HEK293T (cell line): ENCODE measurements around the gene ZFYVE21.

Experiments
- CTCF ChIA-PET: fragments of 350-600 bp; formaldehyde crosslinking; extraction: SDS; loops from one replicate; lab custom pipeline; 2021; ENCODE audit warnings: antibody characterized with exemption, inconsistent platforms; lab: Yijun Ruan, JAX
- POLR2A ChIA-PET: fragments of 350-600 bp; formaldehyde crosslinking; extraction: SDS; loops from one replicate; lab custom pipeline; 2020; ENCODE audit warnings: antibody characterized with exemption, inconsistent platforms; lab: Yijun Ruan, JAX
- DNase-seq: peaks from one replicate; pipeline ENCODE4 v3.0.0; 2012; ENCODE audit warnings: mixed read lengths; ENCODE audit errors: extremely low spot score
- ARNT ChIP-seq: fragments of 450-650 bp; IDR thresholded peaks from 2 replicates; pipeline ENCODE4 v1.6.1; 2017; ENCODE audit warnings: mild to moderate bottlenecking
- BHLHE40 ChIP-seq: fragments of 450-650 bp; IDR thresholded peaks from 2 replicates; pipeline ENCODE4 v1.6.1; 2016; ENCODE audit warnings: mild to moderate bottlenecking, moderate library complexity, borderline replicate concordance
- CTBP1 ChIP-seq: fragments of 450-650 bp; IDR thresholded peaks from 2 replicates; pipeline ENCODE4 v1.6.1; 2016; ENCODE audit warnings: borderline replicate concordance
- ELF4 ChIP-seq: fragments of 450-650 bp; IDR thresholded peaks from 2 replicates; pipeline ENCODE4 v1.6.1; 2017; ENCODE audit warnings: antibody characterized with exemption
- FOXA1 ChIP-seq: fragments of 450-650 bp; IDR thresholded peaks from 2 replicates; pipeline ENCODE4 v1.6.1; 2016; ENCODE audit warnings: mild to moderate bottlenecking
- FOXK2 ChIP-seq: fragments of 450-650 bp; IDR thresholded peaks from 2 replicates; pipeline ENCODE4 v1.6.1; 2016; ENCODE audit warnings: mild to moderate bottlenecking
- FOXM1 ChIP-seq: fragments of 450-650 bp; IDR thresholded peaks from 2 replicates; pipeline ENCODE4 v1.6.1; 2017; ENCODE audit warnings: mild to moderate bottlenecking, borderline replicate concordance
- HDGF ChIP-seq: fragments of 450-650 bp; IDR thresholded peaks from 2 replicates; pipeline ENCODE4 v1.6.1; 2017; ENCODE audit warnings: antibody characterized with exemption, borderline replicate concordance
- L3MBTL2 ChIP-seq: fragments of 450-650 bp; conservative IDR thresholded peaks from 2 replicates; pipeline ENCODE4 v1.6.1; 2016; ENCODE audit warnings: mild to moderate bottlenecking
- LEF1 ChIP-seq: fragments of 450-650 bp; IDR thresholded peaks from 2 replicates; pipeline ENCODE4 v1.6.1; 2017; ENCODE audit warnings: mild to moderate bottlenecking, borderline replicate concordance
- NFRKB ChIP-seq: fragments of 450-650 bp; IDR thresholded peaks from 2 replicates; pipeline ENCODE4 v1.6.1; 2016; ENCODE audit warnings: mild to moderate bottlenecking, moderate library complexity
- SP1 ChIP-seq: fragments of 450-650 bp; IDR thresholded peaks from 2 replicates; pipeline ENCODE4 v1.6.1; 2017
- SUZ12 ChIP-seq: fragments of 450-650 bp; IDR thresholded peaks from 2 replicates; pipeline ENCODE4 v1.6.1; 2016; ENCODE audit warnings: mild to moderate bottlenecking
- TARDBP ChIP-seq: fragments of 450-650 bp; IDR thresholded peaks from 2 replicates; pipeline ENCODE4 v1.6.1; 2016
- ZNF384 ChIP-seq: fragments of 450-650 bp; IDR thresholded peaks from 2 replicates; pipeline ENCODE4 v1.6.1; 2016
- TF ChIP-seq, protein P1 (sequence below): fragments of 450-650 bp; IDR thresholded peaks from 2 replicates; pipeline ENCODE4 v1.6.1; 2016

ZFYVE21 gene

GRCh38 chr14:103721334-103722120 lies 5.9 kb downstream of the ZFYVE21 start:
- DNase-seq: no peak
- ChIA-PET CTCF (no interaction called here), POLR2A (no interaction called here)
- TF ChIP-seq CTBP1: no peak
- TF ChIP-seq ELF4: no peak
- no peak for TF ChIP-seq L3MBTL2
- no peak for TF ChIP-seq SUZ12
- no peak for TF ChIP-seq SP1
- no peak for TF ChIP-seq HDGF
- no peak for TF ChIP-seq LEF1
- TF ChIP-seq FOXK2: no peak
- no peak for TF ChIP-seq ARNT
- no peak for TF ChIP-seq FOXM1
- no peak for TF ChIP-seq BHLHE40
- TF ChIP-seq, protein P1, sequence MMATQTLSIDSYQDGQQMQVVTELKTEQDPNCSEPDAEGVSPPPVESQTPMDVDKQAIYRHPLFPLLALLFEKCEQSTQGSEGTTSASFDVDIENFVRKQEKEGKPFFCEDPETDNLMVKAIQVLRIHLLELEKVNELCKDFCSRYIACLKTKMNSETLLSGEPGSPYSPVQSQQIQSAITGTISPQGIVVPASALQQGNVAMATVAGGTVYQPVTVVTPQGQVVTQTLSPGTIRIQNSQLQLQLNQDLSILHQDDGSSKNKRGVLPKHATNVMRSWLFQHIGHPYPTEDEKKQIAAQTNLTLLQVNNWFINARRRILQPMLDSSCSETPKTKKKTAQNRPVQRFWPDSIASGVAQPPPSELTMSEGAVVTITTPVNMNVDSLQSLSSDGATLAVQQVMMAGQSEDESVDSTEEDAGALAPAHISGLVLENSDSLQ: no peak
- TF ChIP-seq FOXA1: no peak
- TF ChIP-seq TARDBP: no peak
- no peak for TF ChIP-seq ZNF384
- no peak for TF ChIP-seq NFRKB

DNA sequence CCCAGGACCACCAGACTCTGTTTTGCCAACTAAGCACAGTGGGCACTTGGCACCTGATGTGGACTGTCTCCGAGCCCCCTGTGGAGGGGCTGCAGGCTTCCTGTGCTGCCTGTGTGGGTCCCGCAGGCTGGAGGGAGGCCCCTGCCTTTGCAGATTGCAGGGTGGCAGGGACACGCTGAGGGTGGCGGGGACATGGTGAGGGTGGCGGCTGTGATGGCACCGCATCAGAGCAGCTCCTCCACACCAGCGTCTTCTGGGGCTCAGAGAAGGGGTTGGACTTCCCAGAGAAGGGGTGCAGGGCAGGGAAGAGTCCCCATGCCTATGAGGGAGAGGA lies 8.1 kb downstream of the ZFYVE21 start:
- CTCF ChIA-PET: no interaction called here
- TF ChIP-seq LEF1 (no peak), ARNT (no peak), FOXA1 (no peak), ELF4 (no peak), L3MBTL2 (no peak), ZNF384 (no peak), BHLHE40 (no peak), CTBP1 (no peak), FOXM1 (no peak), SUZ12 (no peak), FOXK2 (no peak), NFRKB (no peak), HDGF (no peak), TARDBP (no peak), SP1 (no peak)
- TF ChIP-seq, protein P1: no peak
- POLR2A ChIA-PET: no interaction called here
- no peak for DNase-seq

GRCh38 chr14:103724116-103724515 lies 8.5 kb downstream of the ZFYVE21 start:
- ChIA-PET POLR2A (interaction anchor here (1.3 kb wide), 1 partner anchor 9 kb away, joined by 4 read pairs; the partner anchor contains the start of genes XRCC3 and ZFYVE21), CTCF (no interaction called here)
- TF ChIP-seq LEF1: no peak
- no peak for TF ChIP-seq TARDBP
- no peak for TF ChIP-seq FOXM1
- no peak for TF ChIP-seq HDGF
- TF ChIP-seq FOXA1: no peak
- TF ChIP-seq ARNT: no peak
- no peak for TF ChIP-seq CTBP1
- no peak for TF ChIP-seq ZNF384
- DNase-seq: no peak

DNA sequence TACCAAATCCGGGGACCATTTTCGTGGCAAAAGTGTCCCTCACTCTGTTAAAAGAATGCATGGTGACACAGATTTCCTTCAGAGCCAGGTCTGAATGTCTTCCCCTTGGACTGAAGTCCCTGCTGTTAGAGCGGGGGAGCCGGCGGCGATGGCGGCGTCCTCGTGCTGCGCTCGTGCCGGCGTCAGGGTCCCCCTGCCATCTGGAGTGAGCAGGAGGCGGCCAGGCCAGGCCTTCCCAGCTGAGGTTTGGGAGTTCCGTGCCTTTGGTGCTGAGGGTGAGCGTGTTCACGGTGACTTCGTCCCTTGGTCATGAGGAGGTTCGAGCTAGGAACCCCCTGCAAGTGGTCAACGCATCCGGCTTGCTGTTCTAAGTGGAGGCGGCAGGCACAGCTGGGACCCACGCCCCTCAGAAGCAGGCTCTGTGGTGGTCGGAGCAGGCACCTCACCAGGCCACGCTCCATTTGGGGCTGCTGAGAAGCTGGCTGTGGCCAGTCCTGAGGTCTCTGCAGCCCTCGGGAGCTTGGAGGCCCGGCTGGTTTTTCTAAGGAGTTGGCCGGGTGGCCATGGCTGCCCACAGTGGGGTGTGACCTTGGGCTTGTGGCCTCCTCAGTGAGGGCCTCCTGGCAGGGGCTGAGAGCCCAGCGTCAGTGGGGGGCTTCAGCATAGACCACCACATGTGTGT lies 9.5 kb downstream of the ZFYVE21 start:
- ChIA-PET CTCF (interaction anchor here (0.7 kb wide), 1 partner anchor 33 kb away, joined by 3 read pairs; no protein-coding TSS in a partner anchor), POLR2A (interaction anchor here (1.3 kb wide), 1 partner anchor 10 kb away, joined by 4 read pairs; the partner anchor contains the start of genes XRCC3 and ZFYVE21)
- DNase-seq: no peak
- TF ChIP-seq LEF1: no peak

DNA sequence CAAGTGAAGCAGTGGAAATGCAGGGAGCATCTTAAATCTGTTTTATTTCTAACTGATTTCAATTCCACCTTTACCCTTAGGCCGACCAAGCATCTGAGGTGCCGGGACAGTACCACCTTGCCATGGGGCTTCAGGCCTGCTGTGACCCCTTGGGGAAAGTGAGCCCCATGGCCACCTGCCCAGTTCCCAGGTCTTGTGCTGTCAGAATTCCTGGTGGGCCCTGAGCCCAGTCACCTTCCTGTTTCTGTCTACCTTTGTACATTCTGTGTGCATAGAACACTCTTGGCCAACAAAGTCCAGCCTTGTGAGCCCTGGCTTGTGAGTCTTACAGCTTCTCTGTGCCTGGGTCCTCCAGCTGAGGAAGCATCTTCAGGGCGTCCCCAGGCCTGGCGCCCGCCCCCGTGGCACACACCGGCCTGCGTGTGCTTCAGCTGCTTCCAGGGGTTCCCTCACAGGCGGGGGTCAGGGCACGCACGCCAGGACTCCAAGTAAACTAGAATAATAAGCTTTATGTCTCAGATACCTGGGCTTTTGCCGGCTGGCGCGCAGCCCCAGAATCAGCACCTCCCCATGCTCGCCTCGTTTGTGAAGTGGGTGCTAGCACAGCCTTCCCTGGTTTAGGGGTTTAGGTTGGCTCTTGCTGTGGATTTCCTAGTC lies 10.3 kb downstream of the ZFYVE21 start:
- ChIA-PET CTCF (interaction anchor here (0.7 kb wide), 1 partner anchor 33 kb away, joined by 3 read pairs; no protein-coding TSS in a partner anchor), POLR2A (interaction anchor here (0.6 to 1.3 kb wide), 1 partner anchor 10 kb away, joined by 4 read pairs; the partner anchor contains the start of genes XRCC3 and ZFYVE21)
- no peak for DNase-seq
- no peak for TF ChIP-seq FOXA1

GRCh38 chr14:103726474-103726873 lies 10.9 kb downstream of the ZFYVE21 start:
- TF ChIP-seq TARDBP (no peak), ZNF384 (no peak), NFRKB (no peak)
- ChIA-PET POLR2A (interaction anchor here (0.6 kb wide), 1 partner anchor 11 kb away, joined by 4 read pairs; the partner anchor contains the start of genes XRCC3 and ZFYVE21), CTCF (no interaction called here)
- DNase-seq: no peak
